SIG-M5 treated with dmso at 0.1 percent for 504 hours (cell line): ENCODE data around the gene PISD.
"Not testable (repeated sequence)": the region's sequence is repeated elsewhere in the genome, so short reads cannot be mapped to it uniquely, and the experiment has no call there.

Source experiments
- DNase-seq: peaks from one replicate; lab custom pipeline; 2025; ENCODE audit not compliant: unreplicated experiment; lab: John Stamatoyannopoulos, UW

PISD gene

GRCh38 chr22:31661851-31662667, at the start of gene PISD:
TSS of gene PISD (minus strand) at chr22:31662215. CDS start at chr22:31662208, 7 bp downstream.
- peak; percentile 91 for DNase-seq

GRCh38 chr22:31711226-31711625, 49.2 kb upstream of the PISD start:
- DNase-seq = not testable (repeated sequence)

GRCh38 chr22:31707519-31707918, 45.5 kb upstream of the PISD start:
- DNase-seq = no peak

- DNase-seq = no peak
These were observed 33.4 kb upstream of the PISD start for GRCh38 chr22:31695423-31695822.

GRCh38 chr22:31694046-31694445, 32.0 kb upstream of the PISD start:
- not testable (repeated sequence) for DNase-seq

- DNase-seq = peak; percentile 49
These were observed 30.3 kb upstream of the PISD start for GRCh38 chr22:31692186-31692886.

- DNase-seq = no peak
These were observed 29.4 kb upstream of the PISD start for GRCh38 chr22:31691408-31691807.

GRCh38 chr22:31683181-31684105, 21.4 kb upstream of the PISD start:
- no peak for DNase-seq

- no peak for DNase-seq
These were observed 20.7 kb upstream of the PISD start for GRCh38 chr22:31682751-31683150.

- no peak for DNase-seq
These were observed 19.6 kb upstream of the PISD start for GRCh38 chr22:31681349-31682345.

- no peak for DNase-seq
These were observed 18.9 kb upstream of the PISD start for GRCh38 chr22:31680861-31681341.

GRCh38 chr22:31678748-31679147, 16.7 kb upstream of the PISD start:
- DNase-seq = no peak

- DNase-seq = no peak
These were observed 14.7 kb upstream of the PISD start for GRCh38 chr22:31676700-31677099.

GRCh38 chr22:31674219-31674618, 12.2 kb upstream of the PISD start:
- DNase-seq = peak; percentile 78

- not testable (repeated sequence) for DNase-seq
These were observed 6.8 kb upstream of the PISD start for GRCh38 chr22:31668849-31669248.

- no peak for DNase-seq
These were observed 638 bp upstream of the PISD start for GRCh38 chr22:31662668-31663037.

- DNase-seq = peak; percentile 76
These were observed 1.1 kb downstream of the PISD start for GRCh38 chr22:31660860-31661341.

- DNase-seq = no peak
These were observed 2.8 kb downstream of the PISD start for GRCh38 chr22:31659246-31659645.

GRCh38 chr22:31654408-31654807, 7.6 kb downstream of the PISD start:
- no peak for DNase-seq

GRCh38 chr22:31653944-31654343, 8.1 kb downstream of the PISD start:
- no peak for DNase-seq
